Spleen (tissue), 11 donors: ENCODE measurements around the gene RPL13A. TPM values are rescaled to one million over a fixed set of nuclear protein-coding genes. Genes with fewer than 3 reads are reported as not detected.
"Not testable (repeated sequence)": the region's sequence is repeated elsewhere in the genome, so short reads cannot be mapped to it uniquely, and the experiment has no call there.

Experiments
- DNase-seq: peaks from one replicate; pipeline ENCODE4 v3.0.0-alpha.2; 2020
- H3K27ac ChIP-seq, 8 donors: fragments of 200-600 bp; sonication (generic) in 7 of 8; 1 replicate in 4 of 8; 2 replicates in 4 of 8; pipeline versions ENCODE4 v1.5.0 to v1.8.0; 2016 to 2021; ENCODE audit warnings: inconsistent platforms in 4 of 8, mild to moderate bottlenecking in 4 of 8, moderate library complexity in 1 of 8
- H3K27me3 ChIP-seq, 7 donors: fragments of 200-600 bp; sonication (generic) in 6 of 7; replicated peaks in 1 of 7; 1 replicate in 4 of 7; 2 replicates in 3 of 7; pipeline versions ENCODE4 v1.5.0 to v1.8.0; 2016 to 2021; ENCODE audit warnings: inconsistent platforms in 3 of 7, mild to moderate bottlenecking in 1 of 7
- H3K36me3 ChIP-seq, 6 donors: fragments of 200-600 bp; sonication (generic) in 5 of 6; 1 replicate in 4 of 6; 2 replicates in 2 of 6; pipeline versions ENCODE4 v1.5.0 to v1.8.0; 2016 to 2021; ENCODE audit warnings: inconsistent platforms in 2 of 6
- H3K4me1 ChIP-seq, 6 donors: fragments of 200-600 bp; sonication (generic) in 5 of 6; 1 replicate in 3 of 6; 2 replicates in 3 of 6; pipeline versions ENCODE4 v1.5.0 to v1.8.0; 2016 to 2021; ENCODE audit warnings: inconsistent platforms in 3 of 6
- H3K4me3 ChIP-seq, 8 donors: fragments of 200-600 bp; sonication (generic) in 7 of 8; 1 replicate in 4 of 8; 2 replicates in 4 of 8; pipeline versions ENCODE4 v1.5.0 to v1.8.0; 2016 to 2021; ENCODE audit warnings: inconsistent platforms in 4 of 8, mild to moderate bottlenecking in 4 of 8, moderate library complexity in 2 of 8
- H3K9me3 ChIP-seq, 8 donors: fragments of 200-600 bp; sonication (generic) in 7 of 8; 1 replicate in 4 of 8; 2 replicates in 4 of 8; pipeline versions ENCODE4 v1.5.0 to v1.8.0; 2016 to 2021; ENCODE audit warnings: inconsistent platforms in 4 of 8
- POLR2A ChIP-seq, 3 donors: fragments of 450-650 bp; IDR thresholded peaks; one replicate each; pipeline ENCODE4 v1.5.1; 2017; ENCODE audit warnings: antibody characterized with exemption in 3 of 3, mild to moderate bottlenecking in 1 of 3
- POLR2AphosphoS5 ChIP-seq, 3 donors: sonication (generic); formaldehyde crosslinking; IDR thresholded peaks; one replicate each; pipeline ENCODE4 v1.5.1; 2017; ENCODE audit warnings: antibody characterized with exemption in 3 of 3
- WGBS, 5 donors: extraction: QIAGEN DNeasy Blood & Tissue Kit in 3 of 5; methylation state at CpG; one replicate each; pipeline versions ENCODE4 v1.1.5 to v1.1.7; 2013 to 2018; 5-methylcytosine and 5-hydroxymethylcytosine counted together
- intact Hi-C: fragments of 100-400 bp; cut with DNase I; formaldehyde crosslinking; loops from one replicate; pipeline ENCODE4 v1.15.0; 2023; ENCODE audit warnings: low total_unique reads
- polyA plus RNA-seq, 3 donors: library from polyadenylated mRNA; stranded (reverse); fragments of 200-250 nt; gene quantifications; one replicate each; pipeline ENCODE4 v1.2.1, GENCODE V29; 2013
- total RNA-seq, 7 donors: library from RNA; depleted of rRNA in 3 of 7; stranded (reverse); fragments of >200 nt in 3 of 7; fragmentation: NEBNext Ultra II Directional in 4 of 7; extraction: Animal tissue kit (Norgen Biotek cat#: 25700) in 4 of 7; gene quantifications; one replicate each; pipeline versions ENCODE4 v1.1.0 to v1.2.1, GENCODE V29; 2016 to 2021
- TF ChIP-seq, protein P1 (sequence below), 11 experiments: fragments of 200-600 bp in 7 of 11; fragments of 450-650 bp in 4 of 11; sonication (generic) in 4 of 11; IDR thresholded peaks in 8 of 11; conservative IDR thresholded peaks in 3 of 11; 1 replicate in 7 of 11; 2 replicates in 4 of 11; pipeline versions ENCODE4 v1.4.0 to v1.8.0; 2016 to 2021; ENCODE audit warnings: antibody characterized with exemption in 11 of 11, inconsistent platforms in 4 of 11, mild to moderate bottlenecking in 1 of 11
- donor health status: healthy with polysubstance abuse.
- donor health status: DM: no; HTN: no; CAD: no; lungs with moderate emphysema.
- donor health status: DM: no; HTN: no; CAD: no.
- donor health status: Bipolar disorder and iron deficiency.
- donor health status: healthy.
- donor health status: DM: no; HTN: no; CAD: no.
- donor health status: DM: yes; HTN: yes; CAD: no.

The RPL13A gene
- total and polyA plus RNA-seq, 10 donors: 2,521 to 7,408 (median 3,003) TPM

DNA sequence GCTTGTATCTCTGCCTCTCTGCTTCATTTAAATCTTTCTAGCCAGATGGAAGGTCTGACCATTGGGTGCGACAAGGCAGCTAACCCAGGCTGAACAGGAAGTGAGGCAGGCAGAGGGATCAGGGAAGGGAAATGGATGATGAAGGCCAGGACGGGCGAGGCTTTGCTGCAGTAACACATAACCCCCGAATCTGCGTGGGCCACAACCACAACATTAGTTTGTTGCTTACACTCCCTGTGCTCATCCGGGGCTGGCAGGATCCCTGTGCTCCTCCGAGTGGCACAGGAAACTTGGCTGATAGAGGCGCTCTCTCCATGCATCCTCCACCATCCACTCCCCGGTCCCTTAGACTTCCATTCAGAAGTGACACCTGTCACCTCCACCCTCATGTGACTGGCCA lies 14.5 kb upstream of the RPL13A start:
- no peak for DNase-seq
- 59 to 73% (median 62%) methylated on average over 9 of the region's 9 CpGs for WGBS, 5 donors
- H3K4me1 ChIP-seq: peaks cover 28 to 96% (median 67%) of the 10 kb centered on the region in 6 donors
- intact Hi-C loops: no loop called here
- H3K27me3 ChIP-seq: no peaks in the 10 kb centered on the region
- peaks cover 0 to 44% (median 2%) of the 10 kb centered on the region in 6 donors for H3K36me3 ChIP-seq
- peak overlapping the region in 6 of 8 donors; percentile 38 to 95 (median 92) for H3K27ac ChIP-seq
- TF ChIP-seq POLR2AphosphoS5 (IDR thresholded peaks at IDR 0.05) (no peak), POLR2A (IDR thresholded peaks at IDR 0.05) (no peak)
- TF ChIP-seq, protein P1, sequence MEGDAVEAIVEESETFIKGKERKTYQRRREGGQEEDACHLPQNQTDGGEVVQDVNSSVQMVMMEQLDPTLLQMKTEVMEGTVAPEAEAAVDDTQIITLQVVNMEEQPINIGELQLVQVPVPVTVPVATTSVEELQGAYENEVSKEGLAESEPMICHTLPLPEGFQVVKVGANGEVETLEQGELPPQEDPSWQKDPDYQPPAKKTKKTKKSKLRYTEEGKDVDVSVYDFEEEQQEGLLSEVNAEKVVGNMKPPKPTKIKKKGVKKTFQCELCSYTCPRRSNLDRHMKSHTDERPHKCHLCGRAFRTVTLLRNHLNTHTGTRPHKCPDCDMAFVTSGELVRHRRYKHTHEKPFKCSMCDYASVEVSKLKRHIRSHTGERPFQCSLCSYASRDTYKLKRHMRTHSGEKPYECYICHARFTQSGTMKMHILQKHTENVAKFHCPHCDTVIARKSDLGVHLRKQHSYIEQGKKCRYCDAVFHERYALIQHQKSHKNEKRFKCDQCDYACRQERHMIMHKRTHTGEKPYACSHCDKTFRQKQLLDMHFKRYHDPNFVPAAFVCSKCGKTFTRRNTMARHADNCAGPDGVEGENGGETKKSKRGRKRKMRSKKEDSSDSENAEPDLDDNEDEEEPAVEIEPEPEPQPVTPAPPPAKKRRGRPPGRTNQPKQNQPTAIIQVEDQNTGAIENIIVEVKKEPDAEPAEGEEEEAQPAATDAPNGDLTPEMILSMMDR (IDR thresholded peaks at IDR 0.05 in 8 of 11, conservative IDR thresholded peaks at IDR 0.05 in 3 of 11): no peak
- no peaks in the 10 kb centered on the region for H3K9me3 ChIP-seq
- H3K4me3 ChIP-seq: no peak overlapping the region

DNA sequence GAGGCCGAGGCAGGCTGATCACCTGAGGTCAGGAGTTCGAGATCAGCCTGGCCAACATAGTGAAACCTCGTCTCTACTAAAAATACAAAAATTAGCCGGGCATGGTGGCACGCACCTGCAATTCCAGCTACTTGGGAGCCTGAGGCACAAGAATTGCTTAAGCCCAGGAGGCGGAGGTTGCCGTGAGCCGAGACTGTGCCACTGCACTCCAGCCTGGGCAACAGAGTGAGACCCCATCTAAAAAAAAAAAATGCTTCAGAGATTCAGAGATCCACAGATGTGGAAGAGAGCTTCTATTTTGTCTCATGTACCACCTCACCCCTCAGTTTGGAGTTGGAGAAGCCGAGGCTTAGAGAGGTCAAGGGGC lies 13.9 kb upstream of the RPL13A start:
- peak overlapping the region in 7 of 8 donors; percentile 52 to 74 (median 58) for H3K4me3 ChIP-seq
- intact Hi-C loops, DNase-seq, H3K9me3 ChIP-seq, H3K27me3 ChIP-seq: not testable (repeated sequence)
- H3K36me3 ChIP-seq: peaks cover 0 to 39% (median 0%) of the 10 kb centered on the region in 6 donors
- 68 to 77% (median 69%) methylated on average over 9 of the region's 9 CpGs for WGBS, 5 donors
- peak overlapping the region; percentile 80 to 95 (median 90) for H3K27ac ChIP-seq
- peaks cover 28 to 96% (median 67%) of the 10 kb centered on the region in 6 donors for H3K4me1 ChIP-seq

DNA sequence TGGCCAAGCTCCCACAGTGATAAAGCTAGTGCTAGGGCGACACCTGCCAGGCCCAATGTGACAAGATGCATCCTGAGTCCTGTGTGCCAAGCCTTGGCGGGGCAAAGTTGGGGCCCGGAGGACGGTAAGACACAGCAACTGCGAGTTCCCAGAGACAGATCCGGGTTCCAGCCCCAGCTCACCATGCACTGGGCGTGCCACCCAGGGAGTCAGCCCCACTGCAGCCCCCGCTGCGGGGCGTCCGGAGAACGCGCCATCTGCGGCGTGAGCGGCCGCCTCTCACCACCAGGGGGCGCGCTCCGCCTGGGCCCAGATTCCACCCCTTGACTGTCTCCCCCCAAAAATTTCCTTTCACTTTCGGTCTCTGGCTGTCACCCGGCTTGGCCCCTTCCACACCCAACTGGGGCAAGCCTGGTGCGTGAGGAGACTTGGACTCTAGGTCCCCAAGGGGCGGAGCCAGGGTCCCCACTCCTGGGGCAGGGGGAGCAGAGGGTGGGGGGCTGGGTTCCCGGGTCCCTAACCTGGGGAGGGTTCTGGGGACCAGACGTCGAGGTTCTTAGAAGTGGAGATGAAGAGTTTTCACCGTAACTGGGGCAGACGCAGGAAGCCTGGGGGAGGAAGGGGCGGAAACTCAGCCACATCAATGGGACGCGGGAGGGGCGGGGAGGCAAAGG lies 13.4 kb upstream of the RPL13A start, which contains the start of gene FLT3LG:
Gene FLT3LG, plus strand, starts transcription at position 348 of the 674 bp plus-strand sequence. CDS start 425 bp downstream, outside the sequence.
- Histone ChIP-seq H3K27ac (peak within 1 kb of the TSS; percentile 80 to 95 (median 90)), H3K4me3 (peak within 1 kb of the TSS; percentile 52 to 74 (median 60)), H3K27me3 (no peaks in the 10 kb centered on the region), H3K9me3 (no peaks in the 10 kb centered on the region), H3K4me1 (peaks cover 28 to 96% (median 67%) of the 10 kb centered on the region in 6 donors), H3K36me3 (peaks cover 0 to 34% (median 0%) of the 10 kb centered on the region in 6 donors)
- TF ChIP-seq, protein P1 (IDR thresholded peaks at IDR 0.05 in 8 of 11, conservative IDR thresholded peaks at IDR 0.05 in 3 of 11): peak; percentile 96 to 100 (median 99)
- TF ChIP-seq POLR2A (IDR thresholded peaks at IDR 0.05) (peak in 1 of 3 donors; percentile 17), POLR2AphosphoS5 (IDR thresholded peaks at IDR 0.05) (peak; percentile 76 to 89 (median 78))
- intact Hi-C loops: no loop called here
- DNase-seq: peak; percentile 95
- 0 to 2% (median 1%) methylated on average over 25 to 33 of the region's 33 CpGs for WGBS, 5 donors

DNA sequence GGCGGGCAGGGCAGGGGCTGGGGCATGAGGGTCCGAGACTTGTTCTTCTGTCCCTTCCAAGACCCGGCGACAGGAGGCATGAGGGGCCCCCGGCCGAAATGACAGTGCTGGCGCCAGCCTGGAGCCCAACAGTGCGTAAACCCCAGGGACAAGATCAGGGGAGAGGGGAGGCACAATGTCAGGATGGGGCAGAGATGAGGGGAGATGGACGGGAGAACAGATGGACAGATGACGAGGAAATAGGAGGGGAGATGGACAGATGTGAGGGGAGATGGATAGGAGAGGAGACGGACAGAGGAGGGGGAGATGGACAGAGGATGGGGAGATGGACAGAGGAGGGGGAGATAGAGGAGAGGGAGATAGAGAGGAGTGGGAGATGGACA lies 12.9 kb upstream of the RPL13A start:
- Histone ChIP-seq H3K9me3 (no peaks in the 10 kb centered on the region), H3K36me3 (peaks cover 0 to 28% (median 0%) of the 10 kb centered on the region in 6 donors), H3K4me1 (peaks cover 26 to 93% (median 62%) of the 10 kb centered on the region in 6 donors), H3K4me3 (peak overlapping the region; percentile 52 to 74 (median 60)), H3K27ac (peak overlapping the region; percentile 80 to 95 (median 90)), H3K27me3 (no peaks in the 10 kb centered on the region)
- no peak for DNase-seq
- intact Hi-C loops: no loop called here
- no peak for TF ChIP-seq POLR2AphosphoS5 (IDR thresholded peaks at IDR 0.05)
- TF ChIP-seq, protein P1 (IDR thresholded peaks at IDR 0.05 in 8 of 11, conservative IDR thresholded peaks at IDR 0.05 in 3 of 11): no peak
- no peak for TF ChIP-seq POLR2A (IDR thresholded peaks at IDR 0.05)
- 4 to 9% (median 6%) methylated on average over 11 of the region's 11 CpGs for WGBS, 5 donors
